GM18870 (cell line): Measurements from ENCODE around the gene STX16.

ENCODE experiments used
- ATAC-seq: cut with Tn5 transposase; IDR thresholded peaks from one replicate; pipeline ENCODE4 v1.9.1; 2021; ENCODE audit warnings: moderate library complexity; ENCODE audit not compliant: unreplicated experiment

STX16 gene

DNA sequence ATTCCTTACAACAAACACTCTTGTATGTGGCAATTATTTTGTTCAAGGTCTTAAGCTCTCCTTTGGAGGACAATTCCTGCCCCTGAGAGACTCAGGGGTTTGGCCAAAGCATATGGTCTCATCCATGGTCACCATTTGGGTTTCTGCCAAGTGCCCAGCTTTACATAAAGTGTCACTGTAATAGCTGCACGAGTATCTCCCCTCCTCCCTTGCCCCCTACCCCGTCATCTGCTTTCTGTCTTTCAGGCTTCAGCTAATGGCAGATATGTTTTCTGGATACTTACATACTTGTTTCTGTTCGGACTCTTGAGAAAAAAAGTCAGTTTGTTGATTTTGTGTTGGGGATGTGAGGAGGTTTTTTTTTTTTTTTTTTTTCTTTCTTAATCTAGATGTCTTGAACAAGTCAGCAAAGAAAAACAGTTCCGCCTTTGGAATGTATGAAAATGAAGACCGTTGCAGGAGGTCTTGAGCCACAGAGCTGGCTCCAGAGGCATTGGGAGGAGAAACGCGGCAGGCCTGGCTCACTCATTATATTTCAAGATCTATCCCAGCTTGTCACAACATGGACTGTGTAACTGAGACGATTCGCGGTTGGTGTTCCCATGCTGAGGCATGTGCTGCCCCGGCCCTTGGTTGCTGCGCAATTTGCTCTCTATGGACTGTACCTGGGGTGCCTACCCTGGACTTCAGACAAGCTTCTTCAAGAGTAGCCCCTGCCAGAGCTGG lies 32.6 kb upstream of the STX16 start:
- ATAC-seq, result no peak

DNA sequence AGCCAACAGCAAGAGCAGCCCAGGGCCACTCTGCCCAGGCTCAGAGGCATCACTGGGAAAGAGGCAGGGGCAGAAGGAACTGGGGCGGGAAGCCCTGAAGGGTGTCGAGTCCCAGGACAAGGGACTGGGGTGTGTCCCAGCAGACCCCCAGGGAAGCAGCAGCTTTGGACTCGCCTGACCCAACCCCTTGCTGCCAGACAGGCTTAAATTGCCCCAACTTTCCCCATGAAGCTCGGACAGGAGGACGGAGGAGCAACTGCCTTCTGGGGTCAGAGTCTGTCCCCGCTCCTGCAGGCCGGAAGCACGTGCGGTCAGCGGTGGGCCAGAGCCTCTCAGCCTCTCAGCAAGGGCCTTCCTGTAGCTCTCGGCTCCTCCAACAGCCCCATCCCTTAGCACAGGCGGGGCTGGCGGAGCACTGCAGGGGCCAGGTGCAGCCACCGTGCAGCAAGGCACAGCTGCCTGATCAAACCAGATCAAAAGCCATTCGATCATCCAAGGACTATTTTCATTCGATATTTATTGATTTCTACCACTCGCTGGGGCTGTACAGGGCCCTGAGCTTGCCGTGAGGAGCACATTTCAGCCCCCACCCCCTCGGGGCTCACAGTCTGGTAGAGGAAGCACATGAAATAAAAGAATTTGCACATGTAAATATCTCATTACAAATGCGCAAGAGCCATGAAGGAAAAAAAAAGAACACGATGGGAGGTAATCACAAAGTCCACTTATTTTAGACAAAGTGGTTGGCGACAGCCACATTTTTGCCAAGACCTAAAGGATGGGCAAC lies 31.8 kb upstream of the STX16 start:
- ATAC-seq, result no peak

DNA sequence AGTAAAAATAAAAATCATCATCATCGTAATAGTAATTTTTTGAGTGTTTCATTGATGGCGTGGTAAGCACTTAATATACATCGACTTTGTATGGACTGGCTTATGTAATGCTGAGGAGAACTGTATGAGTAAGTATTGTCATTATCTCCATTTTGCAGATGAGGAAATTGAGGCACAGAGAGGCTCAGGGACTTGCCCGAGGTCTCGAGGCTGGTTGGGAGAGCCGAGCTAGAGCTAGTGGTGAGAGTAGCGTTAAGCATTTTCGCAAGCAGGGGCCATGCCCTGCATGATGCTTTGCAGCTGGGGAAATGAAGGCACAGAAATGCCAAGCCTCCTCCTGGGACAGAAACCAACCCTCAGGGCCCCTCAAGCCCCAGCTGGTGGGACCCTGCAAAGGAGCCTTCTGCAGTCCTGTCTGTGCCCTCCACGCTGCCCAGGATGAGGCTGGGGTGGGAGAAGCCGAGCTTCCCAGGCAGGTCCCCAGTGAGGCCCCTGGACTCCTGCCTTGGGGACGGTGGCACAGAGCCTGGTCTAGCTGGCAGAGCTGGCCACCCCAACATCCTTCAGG lies 31.1 kb upstream of the STX16 start:
- ATAC-seq, result no peak

DNA sequence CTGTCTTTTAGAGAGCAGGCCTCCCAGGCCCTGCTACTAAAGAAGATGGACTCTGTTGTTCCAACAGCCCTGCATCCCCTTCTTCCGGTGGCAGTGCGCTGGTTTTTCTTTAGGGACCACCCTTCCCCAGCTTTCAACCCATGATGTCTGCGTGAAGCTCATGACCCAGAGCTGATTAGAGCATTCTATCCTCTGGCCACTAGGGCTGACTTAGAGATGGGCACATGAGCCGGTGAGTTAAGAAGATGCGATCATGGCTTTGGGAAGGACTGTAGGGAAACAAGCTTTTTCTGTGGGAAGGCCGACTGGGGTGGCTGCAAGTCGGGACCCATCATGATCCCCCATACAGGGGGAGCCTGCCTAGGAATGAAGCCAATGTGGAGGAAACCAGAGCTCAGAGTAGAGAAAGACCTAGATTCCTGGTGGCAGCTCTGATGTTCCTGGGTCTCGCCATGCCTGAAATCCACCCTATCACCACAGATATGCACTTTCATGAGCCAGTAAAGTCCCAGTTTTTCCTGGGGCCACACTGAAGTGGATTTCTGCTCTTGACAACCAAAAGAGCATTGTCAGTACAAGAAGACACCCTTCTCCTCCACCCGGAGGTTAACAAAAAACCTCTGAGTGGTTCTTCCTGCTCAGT lies 29.1 kb upstream of the STX16 start:
- ATAC-seq, result no peak

DNA sequence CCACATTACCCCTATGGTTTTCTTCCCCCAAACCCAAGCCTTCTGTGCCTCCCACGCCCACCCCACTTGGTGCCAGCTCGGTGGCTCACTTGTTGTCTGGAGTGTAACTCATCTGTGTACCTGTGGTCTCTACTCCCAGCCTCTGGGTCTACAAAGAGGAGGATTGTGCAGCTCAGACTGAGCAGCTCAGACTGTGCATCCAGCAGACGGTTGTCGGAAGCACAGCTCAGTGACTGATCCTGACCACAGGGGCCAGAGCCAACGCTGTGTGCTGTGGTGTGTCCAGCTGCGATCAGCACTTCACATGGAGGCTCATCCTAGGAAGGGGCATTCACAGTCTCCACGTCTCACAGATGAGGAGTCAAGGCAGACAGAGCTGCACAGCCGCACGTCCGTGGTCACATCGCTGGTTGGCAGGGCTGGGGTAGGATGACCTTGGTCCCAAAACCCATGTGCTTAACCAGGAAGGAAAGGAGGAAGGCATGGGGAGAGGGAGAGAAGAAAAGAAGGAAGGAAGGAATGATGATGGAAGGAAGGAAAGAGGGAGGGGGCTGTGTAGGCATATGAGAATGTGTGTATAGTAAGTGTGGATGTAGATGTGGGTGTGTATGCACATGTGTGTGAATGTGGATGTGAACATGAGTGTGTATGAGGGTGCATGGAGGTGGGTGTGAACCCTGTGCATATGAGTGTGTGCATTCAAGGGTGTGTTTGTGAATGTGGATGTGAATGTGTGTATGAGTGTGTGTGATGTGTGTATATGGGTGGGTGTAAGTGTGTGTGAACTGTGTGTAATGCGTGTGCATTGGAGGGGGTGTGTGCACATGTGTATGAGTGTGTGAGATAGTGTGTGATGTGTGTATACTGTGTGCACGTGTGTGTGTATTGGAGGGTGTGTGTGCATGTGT lies 28.2 kb upstream of the STX16 start:
- ATAC-seq, result no peak

DNA sequence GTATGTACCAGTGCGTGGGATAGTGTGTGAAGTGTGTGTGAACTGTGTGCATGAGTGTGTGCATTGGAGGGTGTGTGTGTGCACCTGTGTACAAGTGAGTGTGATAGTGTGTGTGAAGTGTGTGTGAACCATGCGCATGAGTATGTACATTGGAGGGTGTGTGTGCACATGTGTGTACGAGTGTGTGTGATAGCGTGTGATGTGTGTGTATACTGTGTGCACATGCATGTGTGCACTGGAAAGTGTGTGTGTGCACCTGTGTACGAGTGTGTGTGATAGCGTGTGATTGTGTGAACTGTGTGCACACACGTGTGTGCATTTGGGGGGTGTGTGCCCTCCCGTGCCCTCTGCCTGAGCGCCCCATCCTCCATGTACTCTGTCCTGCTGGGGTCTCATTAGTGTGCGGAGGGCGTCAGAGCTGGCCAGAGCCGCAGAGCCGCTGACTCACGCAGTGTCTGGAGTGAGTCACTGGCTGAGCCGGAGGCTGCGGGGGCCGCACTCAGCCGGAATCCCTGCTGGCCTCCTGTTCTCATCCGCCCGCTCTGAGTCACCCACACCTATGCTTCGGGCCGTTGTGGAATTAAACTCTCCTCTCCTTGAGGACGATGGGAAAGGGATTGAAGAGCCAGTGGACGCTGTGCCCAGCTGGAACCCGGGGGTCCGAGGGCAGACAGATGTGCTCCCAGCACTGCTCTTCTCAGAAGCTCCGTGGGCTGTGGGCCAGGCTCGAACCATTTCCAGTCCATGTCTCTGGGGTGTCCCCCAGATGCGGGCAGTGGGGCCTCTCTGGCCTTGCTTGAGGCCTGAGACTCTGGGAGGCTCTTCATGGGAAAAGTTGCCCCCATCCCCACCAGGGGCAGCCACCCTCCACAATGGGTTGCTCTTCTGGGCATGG lies 27.3 kb upstream of the STX16 start:
- ATAC-seq, result no peak

DNA sequence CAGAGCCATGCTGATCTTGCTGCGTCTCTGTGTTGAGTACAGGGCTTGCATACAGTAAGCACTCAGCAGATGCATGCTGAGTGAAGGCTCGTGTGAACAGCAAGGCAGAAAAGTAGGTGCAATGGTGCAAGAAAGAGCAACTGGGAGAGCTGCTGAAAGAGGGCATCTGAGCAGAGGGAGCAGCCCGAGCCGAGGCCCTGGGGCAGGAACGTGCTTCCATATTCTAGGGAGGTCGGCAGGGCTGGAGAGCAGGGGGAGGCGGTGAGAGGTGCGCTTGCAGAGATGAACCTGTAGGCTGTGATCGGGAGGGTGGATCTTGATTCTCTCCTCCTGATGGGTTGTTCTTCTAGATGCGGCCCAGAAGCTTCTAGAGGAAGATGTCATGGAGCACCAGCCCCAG lies 26.4 kb upstream of the STX16 start:
- ATAC-seq, result no peak

DNA sequence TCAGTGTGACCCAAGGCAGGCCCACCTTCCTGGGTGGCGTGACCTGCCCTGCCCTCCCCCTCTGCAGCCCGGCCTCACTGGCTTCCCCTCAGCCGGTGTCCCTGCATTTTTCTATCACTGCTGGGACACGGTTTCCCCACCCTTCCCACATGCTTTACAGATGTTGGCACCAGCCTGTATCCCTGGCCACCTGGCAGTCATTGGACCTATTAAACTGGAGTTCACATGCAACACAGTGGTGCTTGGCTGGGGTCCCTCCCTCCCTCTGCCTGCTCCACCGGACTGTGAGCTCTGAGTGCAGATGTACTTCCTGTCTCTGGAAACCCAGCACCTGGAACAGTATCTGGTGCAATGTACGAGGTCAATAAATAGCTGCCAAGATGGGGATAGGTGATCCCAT lies 25.5 kb upstream of the STX16 start:
- no peak for ATAC-seq

DNA sequence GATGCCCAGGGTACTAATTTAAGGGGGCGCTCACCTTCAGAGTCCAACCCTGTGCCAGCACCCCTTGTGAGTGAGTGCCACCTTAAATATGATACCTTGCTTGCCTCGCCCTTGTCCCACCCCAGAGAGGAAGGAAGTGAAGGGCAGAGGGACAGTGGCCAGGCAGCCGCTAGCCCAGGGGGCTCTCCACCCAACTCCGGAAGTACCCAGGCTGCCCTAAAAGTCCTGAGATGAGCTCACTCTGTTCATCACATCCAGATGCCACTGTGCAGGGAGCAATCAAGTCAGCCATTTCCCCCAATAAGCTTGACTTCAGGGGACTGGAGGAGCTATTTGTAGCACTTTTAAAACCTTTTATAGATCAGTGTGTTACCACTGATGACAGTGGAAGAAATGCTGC lies 25.0 kb upstream of the STX16 start:
- ATAC-seq, result no peak

DNA sequence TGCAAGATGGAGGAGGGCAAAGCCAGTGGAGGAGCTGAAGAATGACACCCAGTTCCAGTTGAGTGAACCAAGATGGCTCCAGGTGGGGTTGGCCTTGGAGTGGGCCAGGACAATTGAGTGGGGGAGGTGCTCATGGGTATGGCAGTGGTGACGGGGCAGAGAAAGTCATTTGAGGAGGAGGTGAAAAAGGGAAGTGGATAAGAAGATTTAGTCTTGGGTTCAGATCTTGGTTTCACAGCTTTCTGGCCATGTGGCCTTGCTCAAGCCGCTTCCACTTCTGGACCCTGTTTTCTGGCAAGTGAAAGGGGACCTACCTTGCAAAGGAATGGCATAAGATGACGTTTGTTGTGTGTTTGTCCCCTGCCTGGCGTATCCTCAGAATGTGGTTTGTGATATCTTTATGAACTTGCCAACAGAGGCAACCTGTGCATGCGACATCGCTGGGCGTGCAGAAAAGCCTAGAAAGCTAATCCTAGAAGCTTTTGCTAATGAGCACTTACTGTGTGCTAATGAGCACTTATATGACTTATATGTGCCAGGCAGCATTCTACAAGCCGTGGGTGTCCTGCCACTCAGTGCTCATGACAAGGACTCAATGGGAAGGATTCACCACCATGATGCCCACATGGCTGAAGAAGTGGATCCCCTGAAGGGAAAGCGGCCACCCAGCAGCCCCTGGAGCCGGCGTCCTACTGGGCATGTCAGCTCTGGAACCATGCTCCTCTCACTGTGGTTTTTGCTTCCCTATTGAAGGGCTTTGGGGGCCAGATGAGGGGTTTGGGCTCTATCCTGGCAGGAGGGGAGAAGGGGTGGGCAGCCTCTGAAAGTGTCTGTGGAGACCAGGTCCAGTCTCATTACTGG lies 23.6 kb upstream of the STX16 start:
- ATAC-seq, result no peak

DNA sequence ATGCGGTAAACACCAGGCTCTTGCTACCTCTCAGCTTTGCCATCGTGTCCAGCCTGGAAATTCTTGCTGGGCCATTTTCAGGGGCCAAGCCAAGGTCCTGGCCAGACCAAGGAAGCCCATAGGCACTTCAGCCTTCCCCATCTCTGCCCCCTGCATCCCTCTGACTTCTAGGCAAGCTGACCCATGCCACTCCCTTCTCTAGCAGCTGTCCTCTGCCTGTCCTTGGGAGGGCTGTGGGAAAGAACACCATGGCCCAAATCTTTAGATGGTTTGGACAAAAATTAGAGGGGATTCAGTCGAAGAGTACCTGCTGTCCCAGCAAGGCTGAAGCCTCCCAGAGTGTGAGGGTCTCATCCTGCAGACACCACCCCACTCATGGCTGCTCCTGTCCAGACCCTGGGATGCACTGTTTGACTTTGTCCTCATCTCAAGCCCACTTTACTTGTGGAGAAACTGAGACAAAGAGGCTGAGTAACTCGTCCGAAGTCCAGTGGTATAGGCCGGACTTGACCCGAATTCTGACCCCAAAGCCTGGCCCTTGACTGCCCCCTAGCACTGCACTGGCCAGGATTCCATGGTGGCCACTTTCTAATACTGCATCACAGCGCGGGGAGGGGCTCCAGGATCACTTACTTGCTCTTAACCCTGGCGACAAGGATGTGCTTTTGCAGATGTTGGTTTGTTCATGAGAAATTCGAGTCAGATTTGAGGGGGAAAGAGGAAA lies 22.4 kb upstream of the STX16 start:
- no peak for ATAC-seq

DNA sequence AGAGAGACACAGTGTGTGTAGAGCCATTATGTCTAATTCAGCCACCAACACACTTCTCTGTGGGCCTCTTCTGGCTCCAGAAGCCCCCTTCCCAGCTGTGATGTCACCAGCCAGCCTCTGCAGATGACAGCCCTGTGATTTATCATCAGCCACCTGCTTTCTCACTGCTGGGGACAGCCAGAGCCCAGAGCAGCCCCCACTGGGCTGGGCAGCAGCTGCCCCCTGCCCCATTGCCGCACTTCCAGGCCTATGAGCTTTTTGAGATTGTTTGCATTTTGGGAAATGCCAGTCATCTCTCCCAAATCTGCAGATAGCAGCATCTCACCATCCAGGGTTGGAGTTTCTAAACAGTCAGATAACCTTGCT lies 21.9 kb upstream of the STX16 start:
- no peak for ATAC-seq

DNA sequence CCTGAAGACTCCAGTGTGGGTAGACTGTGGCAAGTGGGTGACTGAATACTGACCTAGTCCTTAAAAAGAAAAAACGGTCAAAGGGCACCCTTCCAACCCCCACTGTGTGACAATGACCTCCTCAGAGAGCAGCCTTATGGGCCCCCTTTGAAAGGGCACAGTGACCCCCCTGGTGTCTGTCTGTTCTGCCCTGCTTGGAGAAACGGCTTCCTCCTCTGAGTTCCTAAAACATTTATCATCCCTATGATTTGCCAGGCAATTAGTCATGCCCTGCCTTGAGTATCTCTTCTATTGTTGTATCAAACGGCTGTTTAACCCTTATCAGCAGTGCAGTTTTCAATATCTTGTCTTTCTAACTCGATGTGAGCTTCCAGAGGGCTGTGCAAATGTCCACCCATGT lies 21.0 kb upstream of the STX16 start:
- no peak for ATAC-seq

DNA sequence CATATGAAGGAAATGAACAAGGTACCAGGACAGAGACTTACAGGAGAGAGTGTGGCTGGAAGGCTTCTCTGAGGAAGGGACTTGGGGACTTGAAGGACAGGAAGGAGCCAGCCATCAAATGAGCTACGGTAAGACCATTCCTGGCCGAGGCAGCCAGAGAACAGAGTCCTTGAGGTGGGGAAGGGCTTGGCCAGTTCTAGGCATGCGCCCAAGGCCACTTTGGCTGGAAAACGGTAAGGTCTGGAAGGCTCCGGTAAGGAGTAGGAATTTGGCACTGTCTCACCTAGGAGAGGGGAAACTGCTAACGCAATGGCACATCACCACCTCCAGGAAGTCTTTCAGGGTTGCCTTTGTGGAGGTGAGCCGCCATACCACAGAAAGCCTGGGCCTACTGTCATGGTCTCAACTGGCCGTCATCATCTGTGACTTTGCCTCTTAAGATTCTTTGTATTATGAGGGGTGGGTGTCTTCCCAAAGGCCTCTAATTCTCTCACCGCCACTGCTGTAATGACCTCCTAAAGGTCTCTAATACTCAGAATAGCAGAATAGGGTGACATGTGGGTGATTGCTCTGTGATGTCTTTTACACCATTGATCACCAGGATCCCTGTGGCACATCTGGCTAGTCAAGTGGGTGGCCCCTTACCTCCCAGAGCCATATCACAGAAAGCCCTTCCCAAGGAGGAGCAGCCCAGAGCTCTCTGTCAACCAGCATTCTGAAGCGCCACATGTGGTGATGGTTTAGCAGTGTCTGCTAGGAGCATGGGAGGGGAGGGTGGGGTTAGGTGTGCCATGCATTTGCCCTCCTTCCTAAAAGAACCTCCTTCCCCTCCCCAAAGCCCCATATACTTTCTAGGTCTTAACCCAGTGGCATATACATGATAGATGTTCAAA lies 17.7 kb upstream of the STX16 start:
- ATAC-seq, result no peak

DNA sequence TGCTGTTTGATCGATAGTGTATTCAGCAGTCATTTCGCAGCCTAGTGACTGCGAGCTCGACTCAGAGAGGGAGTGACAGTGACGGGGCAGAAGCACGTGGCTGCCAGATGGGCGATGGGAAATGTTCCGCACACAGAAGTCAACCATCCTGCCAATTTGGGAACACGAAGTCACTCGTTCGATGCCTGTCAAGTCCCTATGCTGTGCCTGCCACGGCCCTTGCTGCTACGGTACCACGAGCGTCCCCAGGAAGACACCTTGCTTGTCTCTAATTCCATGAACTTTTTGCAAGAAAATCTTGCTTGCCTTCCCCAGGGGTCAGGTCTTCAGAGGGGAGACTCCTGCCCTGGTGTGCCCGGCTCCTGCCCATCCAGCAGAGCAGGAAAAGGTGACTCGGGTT lies 17.0 kb upstream of the STX16 start:
- no peak for ATAC-seq

DNA sequence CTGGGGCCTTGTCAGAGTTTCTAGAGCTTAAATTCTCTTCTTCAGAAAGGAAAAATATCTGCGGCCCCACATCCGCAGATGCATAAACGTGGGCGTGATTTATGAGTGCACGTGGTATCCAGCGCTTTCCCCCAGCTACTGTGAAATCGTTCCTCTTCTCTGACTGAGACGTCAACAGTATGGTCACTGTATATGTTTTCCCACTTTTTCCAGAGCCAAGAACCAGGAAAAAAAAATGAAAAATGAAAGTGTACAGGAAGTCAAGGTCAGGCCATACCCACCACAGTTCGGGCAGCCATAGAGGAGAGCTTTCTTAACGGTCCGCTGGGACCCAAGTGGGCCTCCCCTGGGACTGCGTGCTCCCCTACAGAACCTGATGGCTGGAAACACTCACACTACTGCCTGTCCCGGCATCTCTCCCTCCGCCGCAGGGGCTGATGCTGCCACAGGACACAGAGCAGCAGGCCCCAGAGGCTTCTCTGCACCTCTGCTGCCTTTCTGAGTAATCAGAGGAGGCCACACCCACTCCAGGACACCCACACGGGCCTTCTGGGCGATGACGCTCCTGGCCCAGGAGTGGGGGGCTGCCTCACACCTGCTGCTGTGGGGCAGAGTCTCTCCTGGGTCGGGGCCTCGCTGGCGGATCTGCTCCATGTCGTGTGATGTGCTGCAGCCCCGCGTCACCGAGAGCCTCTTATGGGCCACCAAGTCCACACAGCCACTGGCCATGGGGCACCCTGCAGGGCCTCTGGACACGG lies 16.4 kb upstream of the STX16 start:
- ATAC-seq, result no peak

DNA sequence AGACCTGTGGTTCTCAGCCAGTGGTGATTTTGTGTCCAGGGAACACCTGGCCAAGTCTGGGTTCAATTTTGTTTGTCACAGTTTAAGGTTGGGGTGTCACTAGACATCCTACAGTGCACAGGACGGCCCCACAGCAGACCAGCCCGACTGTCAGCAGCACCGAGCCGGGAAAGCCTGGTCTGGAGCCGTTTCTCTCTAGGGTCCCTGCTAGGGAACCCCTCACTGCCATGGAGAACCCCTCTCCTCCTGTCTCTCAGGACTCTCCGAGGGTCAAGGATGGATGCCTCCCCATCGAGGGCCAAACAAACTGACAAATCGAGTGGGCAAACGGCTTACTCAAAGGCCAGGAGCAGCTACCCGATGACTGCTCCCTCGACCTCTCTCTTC lies 15.8 kb upstream of the STX16 start:
- no peak for ATAC-seq
